Neutrophil (primary cell): ENCODE data around the gene FAM20B.

Experiments used
- H3K27ac ChIP-seq: fragments of 200-600 bp; sonication (generic); 2 replicates; pipeline ENCODE4 v1.5.1; 2016; ENCODE audit warnings: mild to moderate bottlenecking, moderate library complexity
- H3K27me3 ChIP-seq: fragments of 200-600 bp; sonication (generic); 2 replicates; pipeline ENCODE4 v1.6.0; 2016; ENCODE audit warnings: mild to moderate bottlenecking
- H3K36me3 ChIP-seq: fragments of 200-600 bp; sonication (generic); 2 replicates; pipeline ENCODE4 v1.5.1; 2017
- H3K4me1 ChIP-seq, 2 experiments: fragments of 200-600 bp in 1 of 2; sonication (generic) in 1 of 2; 1 replicate in 1 of 2; 2 replicates in 1 of 2; pipeline versions ENCODE4 v1.5.1 to v1.6.1; 2013 to 2016; ENCODE audit warnings: low read depth in 1 of 2, low read length in 1 of 2, mild to moderate bottlenecking in 1 of 2, moderate library complexity in 1 of 2; ENCODE audit not compliant: control insufficient read depth in 1 of 2, insufficient read depth in 1 of 2
- H3K4me3 ChIP-seq, 2 experiments: fragments of 200-600 bp in 1 of 2; sonication (generic) in 1 of 2; 1 replicate in 1 of 2; 2 replicates in 1 of 2; pipeline ENCODE4 v1.5.1; 2013 to 2016; ENCODE audit warnings: low read depth in 1 of 2, low read length in 1 of 2, mild to moderate bottlenecking in 1 of 2, moderate library complexity in 1 of 2
- H3K9me3 ChIP-seq: fragments of 200-600 bp; sonication (generic); 2 replicates; pipeline ENCODE4 v1.5.1; 2016
- CTCF ChIP-seq: fragments of 200-600 bp; sonication (generic); IDR thresholded peaks from 2 replicates; pipeline ENCODE4 v1.5.1; 2016; ENCODE audit warnings: antibody characterized with exemption

The FAM20B gene

GRCh38 chr1:179092896-179093461 is 67.3 kb downstream of the FAM20B start:
- H3K36me3 ChIP-seq: peaks cover 74% of the 10 kb centered on the region
- no peaks in the 10 kb centered on the region for H3K9me3 ChIP-seq
- peaks cover 4% of the 10 kb centered on the region in 2 experiments for H3K4me1 ChIP-seq
- no peak overlapping the region for H3K4me3 ChIP-seq
- H3K27ac ChIP-seq: no peak overlapping the region
- no peaks in the 10 kb centered on the region for H3K27me3 ChIP-seq
- TF ChIP-seq CTCF: no peak

- Histone ChIP-seq H3K27ac (no peak overlapping the region), H3K36me3 (peaks cover 60% of the 10 kb centered on the region)
- no peak for TF ChIP-seq CTCF
Measured at GRCh38 chr1:179094818-179095217, 69.1 kb downstream of the FAM20B start.

GRCh38 chr1:179095377-179095776 is 69.7 kb downstream of the FAM20B start:
- H3K27ac ChIP-seq: no peak overlapping the region
- H3K27me3 ChIP-seq: no peaks in the 10 kb centered on the region
- H3K4me1 ChIP-seq: peaks cover 4% of the 10 kb centered on the region in 2 experiments
- no peaks in the 10 kb centered on the region for H3K9me3 ChIP-seq
- H3K36me3 ChIP-seq: peaks cover 54% of the 10 kb centered on the region
- no peak overlapping the region for H3K4me3 ChIP-seq
- no peak for TF ChIP-seq CTCF

More at GRCh38 chr1:179094818-179095217, 69.1 kb downstream of the FAM20B start:
- no peaks in the 10 kb centered on the region for H3K9me3 ChIP-seq
- no peaks in the 10 kb centered on the region for H3K27me3 ChIP-seq
- H3K4me3 ChIP-seq: no peak overlapping the region
- H3K4me1 ChIP-seq: peaks cover 4% of the 10 kb centered on the region in 2 experiments

DNA sequence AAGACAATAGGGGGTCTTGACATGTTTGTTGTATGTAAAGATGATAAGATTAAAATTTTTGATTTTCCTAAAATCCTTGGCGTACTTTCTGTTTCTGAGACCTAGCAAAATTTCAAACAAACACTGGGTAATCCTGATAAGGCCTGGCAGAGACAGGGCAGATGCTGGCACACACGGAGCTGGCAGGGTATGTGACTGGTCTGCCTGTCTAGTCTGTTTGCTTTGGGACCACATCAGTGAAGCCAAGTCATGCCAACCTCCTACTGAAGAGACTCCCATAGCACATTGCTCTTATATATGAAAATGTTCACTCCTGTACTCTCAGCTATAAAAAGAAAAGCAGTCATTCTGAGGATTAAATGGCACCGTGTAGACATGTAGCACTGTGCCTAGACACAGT is 70.2 kb downstream of the FAM20B start:
- no peak overlapping the region for H3K27ac ChIP-seq
- H3K4me1 ChIP-seq: peaks cover 4% of the 10 kb centered on the region in 2 experiments
- H3K36me3 ChIP-seq: peaks cover 51% of the 10 kb centered on the region
- H3K9me3 ChIP-seq: no peaks in the 10 kb centered on the region
- H3K4me3 ChIP-seq: no peak overlapping the region
- no peaks in the 10 kb centered on the region for H3K27me3 ChIP-seq
- TF ChIP-seq CTCF: no peak

GRCh38 chr1:179099891-179100290 is 74.2 kb downstream of the FAM20B start:
- Histone ChIP-seq H3K27me3 (no peaks in the 10 kb centered on the region), H3K4me1 (no peaks in the 10 kb centered on the region), H3K36me3 (peaks cover 24% of the 10 kb centered on the region)

More at GRCh38 chr1:179099891-179100290, 74.2 kb downstream of the FAM20B start:
- Histone ChIP-seq H3K4me3 (no peak overlapping the region), H3K9me3 (no peaks in the 10 kb centered on the region), H3K27ac (no peak overlapping the region)
- TF ChIP-seq CTCF: no peak
